Activated CD8-positive, alpha-beta T cell treated with anti-CD3 and anti-CD28 coated beads for 36 hours (primary cell): ENCODE results near the gene MYO1A. TPM values are rescaled to one million over a fixed set of nuclear protein-coding genes. Genes with fewer than 3 reads are reported as not detected.
A peak's percentile ranks its signal among the peaks of the same experiment; 100 is the strongest.

Experiments used
- ATAC-seq: fragments of 200-7000 bp; cut with Tn5 transposase; one replicate; pipeline ENCODE4 v1.10.0; 2021; ENCODE audit warnings: mild to moderate bottlenecking, moderate library complexity
- CTCF ChIA-PET: fragments of 350-600 bp; sonication (Branson Sonifier 250); formaldehyde crosslinking; loops from one replicate; lab custom pipeline; 2021; ENCODE audit warnings: antibody characterized with exemption; lab: Charles Lee
- POLR2A ChIA-PET: fragments of 350-600 bp; sonication (Branson Sonifier 250); formaldehyde crosslinking; loops from one replicate; lab custom pipeline; 2021; ENCODE audit warnings: antibody characterized with exemption; lab: Charles Lee
- DNase-seq: peaks from one replicate; pipeline ENCODE4 v3.0.0-alpha.2; 2020
- H3K27ac Mint-ChIP-seq: one replicate; pipeline ENCODE4 v1.8.0; 2021; ENCODE audit warnings: mild to moderate bottlenecking, mixed read lengths
- H3K27me3 Mint-ChIP-seq: one replicate; pipeline ENCODE4 v1.8.0; 2021; ENCODE audit warnings: mixed read lengths
- H3K36me3 Mint-ChIP-seq: one replicate; pipeline ENCODE4 v1.8.0; 2021; ENCODE audit warnings: low read depth, mixed read lengths
- H3K4me1 Mint-ChIP-seq: one replicate; pipeline ENCODE4 v1.8.0; 2021; ENCODE audit warnings: low read depth, mixed read lengths
- H3K4me3 Mint-ChIP-seq: one replicate; pipeline ENCODE4 v1.8.0; 2021; ENCODE audit warnings: mild to moderate bottlenecking, moderate library complexity, mixed read lengths
- H3K9me3 Mint-ChIP-seq: one replicate; pipeline ENCODE4 v1.8.0; 2021; ENCODE audit warnings: mixed read lengths
- CTCF ChIP-seq: fragments of 200-600 bp; IDR thresholded peaks from one replicate; pipeline ENCODE4 v1.8.0; 2022; ENCODE audit warnings: antibody characterized with exemption, mild to moderate bottlenecking
- intact Hi-C: fragments of 100-400 bp; cut with micrococcal nuclease; formaldehyde crosslinking; loops from one replicate; pipeline ENCODE4 v1.10.0; 2022
- total RNA-seq, 2 experiments: library from RNA; stranded (reverse); gene quantifications; one replicate each; pipeline ENCODE4 v1.2.3, GENCODE V29; 2021

Gene MYO1A
- total RNA-seq, 2 experiments from 2014 or later: 2.1 to 2.6 TPM

- peaks cover 44% of the 10 kb centered on the region for H3K4me1 Mint-ChIP-seq
- CTCF ChIA-PET: interaction anchor here (1.0 to 7.7 kb wide), 8 partner anchors 10 to 240 kb away, joined by 3 to 78 read pairs (median 5); partner anchors contain the start of genes HSD17B6 and STAT6
- no peaks in the 10 kb centered on the region for H3K9me3 Mint-ChIP-seq
- no peak for ATAC-seq
- TF ChIP-seq CTCF: no peak
- H3K27me3 Mint-ChIP-seq: no peaks in the 10 kb centered on the region
- H3K36me3 Mint-ChIP-seq: peaks cover 39% of the 10 kb centered on the region
- peak overlapping the region; percentile 37 for H3K27ac Mint-ChIP-seq
- H3K4me3 Mint-ChIP-seq: no peak overlapping the region
- intact Hi-C loops: loop anchor here (10.0 kb wide), 1 partner anchor 364 kb away; the partner anchor contains the start of gene BAZ2A
- DNase-seq: no peak
- POLR2A ChIA-PET: interaction anchor here (1.1 kb wide), 2 partner anchors 7 to 114 kb away, joined by 3 to 7 read pairs; no protein-coding TSS in a partner anchor
Measured at GRCh38 chr12:56998316-56998715, 51.6 kb downstream of the MYO1A start.

- no peak for DNase-seq
Measured at GRCh38 chr12:56996793-56997545, 53.0 kb downstream of the MYO1A start.

GRCh38 chr12:56995930-56996496 lies 53.9 kb downstream of the MYO1A start:
- Mint-ChIP-seq H3K36me3 (peaks cover 23% of the 10 kb centered on the region), H3K27ac (no peak overlapping the region), H3K4me3 (no peak overlapping the region), H3K4me1 (peaks cover 40% of the 10 kb centered on the region), H3K27me3 (no peaks in the 10 kb centered on the region), H3K9me3 (no peaks in the 10 kb centered on the region)
- no peak for TF ChIP-seq CTCF
- ATAC-seq (no peak), DNase-seq (no peak)
- ChIA-PET CTCF (interaction anchor here (1.1 to 7.7 kb wide), 2 partner anchors 8 to 238 kb away, joined by 4 to 78 read pairs; no protein-coding TSS in a partner anchor), POLR2A (no interaction called here)
- intact Hi-C loops: loop anchor here (10.0 kb wide), 1 partner anchor 361 kb away; the partner anchor contains the start of gene BAZ2A

More at GRCh38 chr12:56996793-56997545, 53.0 kb downstream of the MYO1A start:
- ChIA-PET CTCF (interaction anchor here (1.0 to 7.7 kb wide), 5 partner anchors 9 to 239 kb away, joined by 3 to 78 read pairs (median 4); partner anchors contain the start of gene ZBTB39), POLR2A (interaction anchor here (1.1 kb wide), 1 partner anchor 9 kb away, joined by 3 read pairs; no protein-coding TSS in a partner anchor)
- H3K9me3 Mint-ChIP-seq: no peaks in the 10 kb centered on the region
- peaks cover 41% of the 10 kb centered on the region for H3K4me1 Mint-ChIP-seq
- peaks cover 27% of the 10 kb centered on the region for H3K36me3 Mint-ChIP-seq
- no peak overlapping the region for H3K4me3 Mint-ChIP-seq
- no peaks in the 10 kb centered on the region for H3K27me3 Mint-ChIP-seq
- TF ChIP-seq CTCF: no peak
- ATAC-seq: no peak
- intact Hi-C loops: loop anchor here (10.0 kb wide), 1 partner anchor 362 kb away; the partner anchor contains the start of gene BAZ2A
- H3K27ac Mint-ChIP-seq: no peak overlapping the region

GRCh38 chr12:56995201-56995929 lies 54.6 kb downstream of the MYO1A start:
- H3K9me3 Mint-ChIP-seq: no peaks in the 10 kb centered on the region
- peaks cover 34% of the 10 kb centered on the region for H3K4me1 Mint-ChIP-seq
- CTCF ChIA-PET: interaction anchor here (2.1 to 7.7 kb wide), 2 partner anchors 8 to 9 kb away, joined by 18 to 78 read pairs; no protein-coding TSS in a partner anchor
- no peaks in the 10 kb centered on the region for H3K27me3 Mint-ChIP-seq
- POLR2A ChIA-PET: no interaction called here
- intact Hi-C loops: loop anchor here (10.0 kb wide), 1 partner anchor 361 kb away; the partner anchor contains the start of gene BAZ2A
- ATAC-seq: no peak
- TF ChIP-seq CTCF: no peak
- DNase-seq: no peak
- peaks cover 21% of the 10 kb centered on the region for H3K36me3 Mint-ChIP-seq
- H3K4me3 Mint-ChIP-seq: no peak overlapping the region
- no peak overlapping the region for H3K27ac Mint-ChIP-seq
